Left cardiac atrium (tissue), 4 donors: ENCODE data around the gene SCUBE2. TPM values are rescaled to one million over a fixed set of nuclear protein-coding genes. Genes with fewer than 3 reads are reported as not detected.

Source experiments
- ATAC-seq, 2 donors: fragments of 200-7000 bp; cut with Tn5 transposase; one replicate each; pipeline ENCODE4 v1.9.1; 2020; ENCODE audit warnings: mild to moderate bottlenecking in 2 of 2, moderate library complexity in 2 of 2
- DNase-seq: peaks from one replicate; pipeline ENCODE4 v3.0.0-alpha.2; 2020
- intact Hi-C, 2 donors: fragments of 100-400 bp; cut with DNase I; formaldehyde crosslinking; loops; one replicate each; pipeline versions ENCODE4 v1.14.1 to v1.15.1; 2022 to 2023
- total RNA-seq, 2 donors: library from RNA; stranded (reverse); fragmentation: NEBNext Ultra II Directional; extraction: Animal tissue kit (Norgen Biotek cat#: 25700); gene quantifications; one replicate each; pipeline ENCODE4 v1.2.1, GENCODE V29; 2021
- donor health status: DM: no; HTN: yes; CAD: no.
- donor health status: DM: no; HTN: yes; CAD: no; lungs with severe emphysema.
- donor health status: DM: yes; HTN: yes; CAD: no.
- donor health status: Dilated cardiomyopathy.

SCUBE2 gene
- total RNA-seq, 2 donors from 2014 or later, result 2.0 to 4.4 TPM

GRCh38 chr11:9078113-9079086 lies 13.0 kb downstream of the SCUBE2 start:
- intact Hi-C loops, result no loop called here
- DNase-seq (no peak), ATAC-seq (no peak)

GRCh38 chr11:9077164-9077563 lies 14.2 kb downstream of the SCUBE2 start:
- DNase-seq, result no peak
- ATAC-seq, result peak in 1 of 2 donors; percentile 43
- intact Hi-C loops, result no loop called here

- peak in 1 of 2 donors; percentile 28 for ATAC-seq
- no peak for DNase-seq
- intact Hi-C loops, result no loop called here
These were observed 14.7 kb downstream of the SCUBE2 start for GRCh38 chr11:9076661-9077060.

- ATAC-seq (peak in 1 of 2 donors; percentile 40), DNase-seq (no peak)
- intact Hi-C loops, result no loop called here
These were observed 15.4 kb downstream of the SCUBE2 start for GRCh38 chr11:9076046-9076445.

- no peak for DNase-seq
- intact Hi-C loops, result no loop called here
- ATAC-seq, result peak; percentile 49 to 59
These were observed 15.8 kb downstream of the SCUBE2 start for GRCh38 chr11:9075556-9075955.

GRCh38 chr11:9074338-9075029 lies 16.9 kb downstream of the SCUBE2 start:
- DNase-seq (no peak), ATAC-seq (no peak)
- intact Hi-C loops, result no loop called here

- DNase-seq (no peak), ATAC-seq (no peak)
- intact Hi-C loops, result no loop called here
These were observed 17.8 kb downstream of the SCUBE2 start for GRCh38 chr11:9073466-9074225.

GRCh38 chr11:9072626-9073176 lies 18.7 kb downstream of the SCUBE2 start:
- ATAC-seq, result no peak
- intact Hi-C loops, result no loop called here
- no peak for DNase-seq

GRCh38 chr11:9071692-9072091 lies 19.7 kb downstream of the SCUBE2 start:
- no peak for DNase-seq
- intact Hi-C loops, result no loop called here

GRCh38 chr11:9070749-9071491 lies 20.5 kb downstream of the SCUBE2 start:
- no peak for ATAC-seq
- intact Hi-C loops, result no loop called here
- no peak for DNase-seq

More at GRCh38 chr11:9071692-9072091, 19.7 kb downstream of the SCUBE2 start:
- no peak for ATAC-seq

GRCh38 chr11:9069862-9070470 lies 21.4 kb downstream of the SCUBE2 start:
- intact Hi-C loops, result no loop called here
- DNase-seq, result no peak
- no peak for ATAC-seq

- DNase-seq (no peak), ATAC-seq (no peak)
- intact Hi-C loops, result no loop called here
These were observed 22.1 kb downstream of the SCUBE2 start for GRCh38 chr11:9069256-9069655.

GRCh38 chr11:9066433-9066925 lies 24.9 kb downstream of the SCUBE2 start:
- ATAC-seq, result no peak
- no peak for DNase-seq
- intact Hi-C loops, result no loop called here

- ATAC-seq (no peak), DNase-seq (no peak)
- intact Hi-C loops, result no loop called here
These were observed 25.6 kb downstream of the SCUBE2 start for GRCh38 chr11:9065607-9066432.

- no peak for ATAC-seq
- intact Hi-C loops, result no loop called here
- DNase-seq, result no peak
These were observed 29.6 kb downstream of the SCUBE2 start for GRCh38 chr11:9061807-9062206.

- intact Hi-C loops, result no loop called here
- no peak for ATAC-seq
- DNase-seq, result no peak
These were observed 30.7 kb downstream of the SCUBE2 start for GRCh38 chr11:9060700-9061111.

GRCh38 chr11:9059406-9059805 lies 32.0 kb downstream of the SCUBE2 start:
- DNase-seq (no peak), ATAC-seq (no peak)
- intact Hi-C loops, result no loop called here
